Astrocyte of the spinal cord (primary cell): ENCODE results near the gene ZNF490.
"Not testable (repeated sequence)": the region's sequence is repeated elsewhere in the genome, so short reads cannot be mapped to it uniquely, and the experiment has no call there.

Experiments
- DNase-seq: peaks from one replicate; pipeline ENCODE4 v3.0.0; 2011; ENCODE audit warnings: low read depth, low spot score
- H3K4me3 ChIP-seq: 2 replicates; pipeline ENCODE4 v1.5.1; 2011; ENCODE audit warnings: low read depth, mild to moderate bottlenecking, low read length, moderate library complexity
- CTCF ChIP-seq: IDR thresholded peaks from 2 replicates; pipeline ENCODE4 v1.5.1; 2012; ENCODE audit warnings: low read depth, mild to moderate bottlenecking, low read length, inconsistent platforms
- in situ Hi-C: cut with HindIII; loops from 2 replicates; pipeline ENCODE4 v1.10.0; 2017; ENCODE audit warnings: low sequenced_read_pairs

ZNF490 gene

GRCh38 chr19:12567951-12568350, 42.7 kb downstream of the ZNF490 start:
- in situ Hi-C loops = no loop called here
- H3K4me3 ChIP-seq = no peak overlapping the region
- DNase-seq = no peak
- no peak for TF ChIP-seq CTCF

- in situ Hi-C loops = not testable (repeated sequence)
Measured at GRCh38 chr19:12566380-12566779, 44.2 kb downstream of the ZNF490 start.

GRCh38 chr19:12564016-12564664, 46.5 kb downstream of the ZNF490 start:
- TF ChIP-seq CTCF = peak; percentile 99
- peak; percentile 83 for DNase-seq
- no peak overlapping the region for H3K4me3 ChIP-seq
- in situ Hi-C loops = no loop called here

More at GRCh38 chr19:12566380-12566779, 44.2 kb downstream of the ZNF490 start:
- not testable (repeated sequence) for H3K4me3 ChIP-seq, DNase-seq

- no peak for TF ChIP-seq CTCF
- no peak for DNase-seq
- H3K4me3 ChIP-seq = no peak overlapping the region
- in situ Hi-C loops = no loop called here
Measured at GRCh38 chr19:12555456-12555930, 55.1 kb downstream of the ZNF490 start.

- DNase-seq = peak; percentile 98
- H3K4me3 ChIP-seq = peak within 1 kb of the TSS; percentile 86
- in situ Hi-C loops = no loop called here
- no peak for TF ChIP-seq CTCF
Measured at GRCh38 chr19:12551060-12551832, 59.4 kb downstream of the ZNF490 start, which contains the start of gene ZNF564. Gene ZNF564, minus strand, starts transcription at chr19:12551482. Its CDS starts 150 bp downstream, at chr19:12551332.

GRCh38 chr19:12546903-12547302, 63.7 kb downstream of the ZNF490 start:
- no peak overlapping the region for H3K4me3 ChIP-seq
- DNase-seq = no peak
- no peak for TF ChIP-seq CTCF
- in situ Hi-C loops = no loop called here

GRCh38 chr19:12546068-12546467, 64.5 kb downstream of the ZNF490 start:
- no peak for TF ChIP-seq CTCF
- no peak for DNase-seq
- no peak overlapping the region for H3K4me3 ChIP-seq
- in situ Hi-C loops = no loop called here
